ENCODE data around the gene UBE2F. TPM values are rescaled to one million over a fixed set of nuclear protein-coding genes. Genes with fewer than 3 reads are reported as not detected.

Gene UBE2F
- total and polyA plus RNA-seq, 9 of the 15 experiments (the other 6 are each of a cell fraction or from before 2014, with no cell fraction given): 18.1 to 88.1 (median 53.0) TPM

DNA sequence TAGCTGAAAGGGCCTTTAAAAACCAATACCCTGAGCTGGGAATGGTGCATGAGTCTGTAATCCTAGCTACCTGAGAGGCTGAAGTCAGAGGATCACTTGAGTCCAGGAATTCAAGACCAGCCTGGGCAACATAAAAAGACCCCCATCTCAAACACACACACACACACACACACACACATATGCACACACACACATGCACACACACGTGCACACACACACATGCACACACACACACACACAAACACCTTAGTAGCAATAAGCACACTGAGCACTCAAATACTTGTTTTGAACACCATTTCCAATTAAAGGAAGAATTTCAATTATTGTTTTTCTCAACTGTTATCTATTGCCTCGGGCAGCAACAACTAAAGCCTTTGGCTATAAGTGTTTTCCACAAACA lies 25.6 kb upstream of the UBE2F start (continued):
- no peak for TF ChIP-seq JUND (IDR thresholded peaks at IDR 0.05; ENCODE audit: borderline replicate concordance, low read depth, low read length)
- TF ChIP-seq JUND (tag; IDR thresholded peaks at IDR 0.05; ENCODE audit: borderline replicate concordance, low read depth, low read length): no peak

DNA sequence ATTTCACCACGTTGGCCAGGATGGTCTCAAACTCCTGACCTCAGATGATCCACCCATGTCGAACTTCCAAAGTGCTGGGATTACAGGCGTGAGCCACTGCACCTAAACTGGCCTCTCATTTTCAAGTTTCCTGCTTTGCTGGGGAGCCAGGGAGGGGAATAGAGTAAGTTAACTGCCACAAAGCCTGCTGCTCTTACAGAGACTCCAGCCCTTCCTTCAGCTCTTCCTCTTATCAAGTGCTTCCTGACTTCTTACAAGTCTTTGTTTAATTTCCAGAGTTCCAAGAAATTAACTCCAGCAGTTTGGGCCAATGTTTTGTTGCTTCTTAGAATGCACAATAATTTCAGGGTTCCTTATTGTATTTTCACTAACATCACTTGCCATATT lies 24.3 kb upstream of the UBE2F start:
- no peaks in the 10 kb centered on the region for H3K36me3 ChIP-seq (ENCODE audit: control insufficient read depth, insufficient read depth, low read length)
- H3K9me3 ChIP-seq (replicated peaks; ENCODE audit: control insufficient read depth, insufficient read depth, low read depth, low read length): peaks cover 12% of the 10 kb centered on the region
- H3K79me2 ChIP-seq (ENCODE audit: control insufficient read depth, insufficient read depth, low read length): no peaks in the 10 kb centered on the region
- H3K4me3 ChIP-seq: no peak overlapping the region
- peak overlapping the region; percentile 39 for H3K4me2 ChIP-seq (ENCODE audit: insufficient read depth, low read length)
- no peaks in the 10 kb centered on the region for H3K27me3 ChIP-seq (ENCODE audit: control insufficient read depth in 2 of 2, insufficient read depth in 2 of 2, low read length in 2 of 2)
- H3K9me1 ChIP-seq (ENCODE audit: control insufficient read depth, insufficient read depth, low read length): no peaks in the 10 kb centered on the region
- in situ Hi-C loops (cut with MboI) (no loop called here), intact Hi-C loops (cut with micrococcal nuclease) (loop anchor here (1.0 kb wide), 1 partner anchor 23 kb away; no protein-coding TSS in a partner anchor)
- peak in 1 of 4 experiments; percentile 31 for DNase-seq (ENCODE audit: extremely low read depth in 1 of 4, low spot score in 3 of 4)
- peak overlapping the region; percentile 70 for H3K27ac ChIP-seq (ENCODE audit: extremely low read depth, low read depth, low read length)
- no peaks in the 10 kb centered on the region for H4K20me1 ChIP-seq (replicated peaks; ENCODE audit: control insufficient read depth, insufficient read depth, low read length)
- H2AFZ ChIP-seq (ENCODE audit: low read depth, low read length): peak overlapping the region; percentile 68
- H3K9ac ChIP-seq (ENCODE audit: insufficient read depth in 1 of 2, low read depth in 2 of 2, low read length in 2 of 2): peak overlapping the region; percentile 48 to 59; a peak in 3 of 4 replicates
- H3K4me1 ChIP-seq (replicated peaks in 1 of 2; ENCODE audit: control insufficient read depth in 2 of 2, insufficient read depth in 2 of 2, low read length in 2 of 2): peaks cover 31 to 38% of the 10 kb centered on the region in 2 experiments; a peak in 4 of 5 replicates
- FAIRE-seq: no peak
- ChIA-PET CTCF (ENCODE audit: low intra/inter-chr PET ratio) (no interaction called here), POLR2A (interaction anchor here (2.3 kb wide), 1 partner anchor 22 kb away, joined by 6 read pairs; no protein-coding TSS in a partner anchor)
- BruUV-seq (replicated peaks): no TSS peak
- peak; percentile 34 for ATAC-seq
- WGBS (ENCODE audit: insufficient coverage, low coverage, missing lambda C conversion rate): 9% methylated on average over 3 of the region's 3 CpGs
- TF ChIP-seq NR4A1 (CRISPR knock-in tag; IDR thresholded peaks at IDR 0.05) (no peak), NR4A1 (tag; IDR thresholded peaks at IDR 0.05) (peak; percentile 17; the same call in 1 of the 2 replicates), ZNF23 (CRISPR knock-in tag; IDR thresholded peaks at IDR 0.05) (no peak), MTA3 (IDR thresholded peaks at IDR 0.05; ENCODE audit: borderline replicate concordance) (no peak), NFRKB (IDR thresholded peaks at IDR 0.05; ENCODE audit: low read depth) (0 out of 2 replicates have a peak, but pooled peaks have one; percentile 11), PCBP1 (IDR thresholded peaks at IDR 0.05; ENCODE audit: low read depth, low read length, poor library complexity, severe bottlenecking) (no peak), YY1 (IDR thresholded peaks at IDR 0.05; ENCODE audit: borderline replicate concordance in 1 of 3, control insufficient read depth in 1 of 3, extremely low read depth in 1 of 3, insufficient read depth in 3 of 3, insufficient read length in 1 of 3, insufficient replicate concordance in 2 of 3, low read depth in 1 of 3, low read length in 2 of 3) (no peak), ZNF778 (CRISPR knock-in tag; IDR thresholded peaks at IDR 0.05) (no peak), CHD2 (IDR thresholded peaks at IDR 0.05; ENCODE audit: low read depth, low read length) (no peak)
- TF ChIP-seq, protein P1, sequence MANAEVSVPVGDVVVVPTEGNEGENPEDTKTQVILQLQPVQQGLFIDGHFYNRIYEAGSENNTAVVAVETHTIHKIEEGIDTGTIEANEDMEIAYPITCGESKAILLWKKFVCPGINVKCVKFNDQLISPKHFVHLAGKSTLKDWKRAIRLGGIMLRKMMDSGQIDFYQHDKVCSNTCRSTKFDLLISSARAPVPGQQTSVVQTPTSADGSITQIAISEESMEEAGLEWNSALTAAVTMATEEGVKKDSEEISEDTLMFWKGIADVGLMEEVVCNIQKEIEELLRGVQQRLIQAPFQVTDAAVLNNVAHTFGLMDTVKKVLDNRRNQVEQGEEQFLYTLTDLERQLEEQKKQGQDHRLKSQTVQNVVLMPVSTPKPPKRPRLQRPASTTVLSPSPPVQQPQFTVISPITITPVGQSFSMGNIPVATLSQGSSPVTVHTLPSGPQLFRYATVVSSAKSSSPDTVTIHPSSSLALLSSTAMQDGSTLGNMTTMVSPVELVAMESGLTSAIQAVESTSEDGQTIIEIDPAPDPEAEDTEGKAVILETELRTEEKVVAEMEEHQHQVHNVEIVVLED (CRISPR knock-in tag; IDR thresholded peaks at IDR 0.05): no peak
- TF ChIP-seq, protein P2, sequence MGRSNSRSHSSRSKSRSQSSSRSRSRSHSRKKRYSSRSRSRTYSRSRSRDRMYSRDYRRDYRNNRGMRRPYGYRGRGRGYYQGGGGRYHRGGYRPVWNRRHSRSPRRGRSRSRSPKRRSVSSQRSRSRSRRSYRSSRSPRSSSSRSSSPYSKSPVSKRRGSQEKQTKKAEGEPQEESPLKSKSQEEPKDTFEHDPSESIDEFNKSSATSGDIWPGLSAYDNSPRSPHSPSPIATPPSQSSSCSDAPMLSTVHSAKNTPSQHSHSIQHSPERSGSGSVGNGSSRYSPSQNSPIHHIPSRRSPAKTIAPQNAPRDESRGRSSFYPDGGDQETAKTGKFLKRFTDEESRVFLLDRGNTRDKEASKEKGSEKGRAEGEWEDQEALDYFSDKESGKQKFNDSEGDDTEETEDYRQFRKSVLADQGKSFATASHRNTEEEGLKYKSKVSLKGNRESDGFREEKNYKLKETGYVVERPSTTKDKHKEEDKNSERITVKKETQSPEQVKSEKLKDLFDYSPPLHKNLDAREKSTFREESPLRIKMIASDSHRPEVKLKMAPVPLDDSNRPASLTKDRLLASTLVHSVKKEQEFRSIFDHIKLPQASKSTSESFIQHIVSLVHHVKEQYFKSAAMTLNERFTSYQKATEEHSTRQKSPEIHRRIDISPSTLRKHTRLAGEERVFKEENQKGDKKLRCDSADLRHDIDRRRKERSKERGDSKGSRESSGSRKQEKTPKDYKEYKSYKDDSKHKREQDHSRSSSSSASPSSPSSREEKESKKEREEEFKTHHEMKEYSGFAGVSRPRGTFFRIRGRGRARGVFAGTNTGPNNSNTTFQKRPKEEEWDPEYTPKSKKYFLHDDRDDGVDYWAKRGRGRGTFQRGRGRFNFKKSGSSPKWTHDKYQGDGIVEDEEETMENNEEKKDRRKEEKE (IDR thresholded peaks at IDR 0.05; ENCODE audit: borderline replicate concordance in 1 of 2, control insufficient read depth in 1 of 2, low read depth in 2 of 2, low read length in 1 of 2): no peak
- TF ChIP-seq, protein P3, sequence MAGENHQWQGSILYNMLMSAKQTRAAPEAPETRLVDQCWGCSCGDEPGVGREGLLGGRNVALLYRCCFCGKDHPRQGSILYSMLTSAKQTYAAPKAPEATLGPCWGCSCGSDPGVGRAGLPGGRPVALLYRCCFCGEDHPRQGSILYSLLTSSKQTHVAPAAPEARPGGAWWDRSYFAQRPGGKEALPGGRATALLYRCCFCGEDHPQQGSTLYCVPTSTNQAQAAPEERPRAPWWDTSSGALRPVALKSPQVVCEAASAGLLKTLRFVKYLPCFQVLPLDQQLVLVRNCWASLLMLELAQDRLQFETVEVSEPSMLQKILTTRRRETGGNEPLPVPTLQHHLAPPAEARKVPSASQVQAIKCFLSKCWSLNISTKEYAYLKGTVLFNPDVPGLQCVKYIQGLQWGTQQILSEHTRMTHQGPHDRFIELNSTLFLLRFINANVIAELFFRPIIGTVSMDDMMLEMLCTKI (IDR thresholded peaks at IDR 0.05; ENCODE audit: partially characterized antibody): no peak

Data from K562 (cell line).